Liver (tissue), 3 donors: ENCODE results near the gene PDE4B.

ENCODE experiments used
- GABPA ChIP-seq, 2 donors: IDR thresholded peaks in 1 of 2; conservative IDR thresholded peaks in 1 of 2; 2 replicates each; pipeline ENCODE4 v1.6.1; 2016; ENCODE audit warnings: antibody characterized with exemption in 2 of 2, mild to moderate bottlenecking in 1 of 2, moderate library complexity in 1 of 2
- HNF4A ChIP-seq, 2 donors: conservative IDR thresholded peaks; 2 replicates each; pipeline ENCODE4 v1.6.1; 2016; ENCODE audit warnings: antibody characterized with exemption in 2 of 2, mild to moderate bottlenecking in 2 of 2
- JUND ChIP-seq, 2 donors: IDR thresholded peaks; 2 replicates each; pipeline ENCODE4 v1.6.1; 2016; ENCODE audit warnings: antibody characterized with exemption in 2 of 2
- RAD21 ChIP-seq, 2 donors: IDR thresholded peaks; 2 replicates each; pipeline ENCODE4 v1.6.1; 2016; ENCODE audit warnings: antibody characterized with exemption in 2 of 2, mild to moderate bottlenecking in 2 of 2
- SP1 ChIP-seq: IDR thresholded peaks from 2 replicates; pipeline ENCODE4 v1.6.1; 2018; ENCODE audit warnings: antibody characterized with exemption, mild to moderate bottlenecking
- TAF1 ChIP-seq: conservative IDR thresholded peaks from 2 replicates; pipeline ENCODE4 v1.6.1; 2016; ENCODE audit warnings: antibody characterized with exemption, mild to moderate bottlenecking
- TF ChIP-seq, protein P1 (sequence below): fragments of 150-350 bp; IDR thresholded peaks from 2 replicates; pipeline ENCODE4 v1.5.1; 2017; ENCODE audit warnings: improper control_type of control experiment, low read depth, low read length; ENCODE audit not compliant: missing input control
- TF ChIP-seq, protein P2 (sequence below): IDR thresholded peaks from 2 replicates; pipeline ENCODE4 v1.6.1; 2016; ENCODE audit warnings: antibody characterized with exemption
- TF ChIP-seq, protein P3 (sequence below): IDR thresholded peaks from 2 replicates; pipeline ENCODE4 v1.6.1; 2016; ENCODE audit warnings: antibody characterized with exemption, mild to moderate bottlenecking
- TF ChIP-seq, protein P4 (sequence below): IDR thresholded peaks from 2 replicates; pipeline ENCODE4 v1.6.1; 2016; ENCODE audit warnings: antibody characterized with exemption
- donor health status: healthy.
- donor health status: healthy.

DNA sequence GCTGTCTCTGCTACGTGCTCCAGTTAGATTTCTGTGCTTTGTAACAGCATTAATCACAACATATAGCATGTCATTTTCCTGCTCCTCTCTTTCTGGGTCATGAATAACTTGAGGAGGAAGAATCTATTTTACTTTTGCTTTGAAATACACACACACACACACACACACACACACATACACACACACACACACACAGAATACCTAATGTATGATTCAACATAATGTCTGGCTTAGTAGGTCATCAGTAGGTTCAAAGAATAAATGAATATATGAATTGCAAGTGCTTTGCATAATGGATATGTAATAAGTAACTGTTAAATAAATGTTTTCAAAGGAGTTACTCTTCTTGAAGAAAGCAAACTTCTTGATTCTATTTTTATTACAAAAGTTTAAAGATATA lies 249.0 kb downstream of the PDE4B start:
- no peak for TF ChIP-seq RAD21 (IDR thresholded peaks at IDR 0.05)
- TF ChIP-seq TAF1 = no peak
- TF ChIP-seq, protein P1, sequence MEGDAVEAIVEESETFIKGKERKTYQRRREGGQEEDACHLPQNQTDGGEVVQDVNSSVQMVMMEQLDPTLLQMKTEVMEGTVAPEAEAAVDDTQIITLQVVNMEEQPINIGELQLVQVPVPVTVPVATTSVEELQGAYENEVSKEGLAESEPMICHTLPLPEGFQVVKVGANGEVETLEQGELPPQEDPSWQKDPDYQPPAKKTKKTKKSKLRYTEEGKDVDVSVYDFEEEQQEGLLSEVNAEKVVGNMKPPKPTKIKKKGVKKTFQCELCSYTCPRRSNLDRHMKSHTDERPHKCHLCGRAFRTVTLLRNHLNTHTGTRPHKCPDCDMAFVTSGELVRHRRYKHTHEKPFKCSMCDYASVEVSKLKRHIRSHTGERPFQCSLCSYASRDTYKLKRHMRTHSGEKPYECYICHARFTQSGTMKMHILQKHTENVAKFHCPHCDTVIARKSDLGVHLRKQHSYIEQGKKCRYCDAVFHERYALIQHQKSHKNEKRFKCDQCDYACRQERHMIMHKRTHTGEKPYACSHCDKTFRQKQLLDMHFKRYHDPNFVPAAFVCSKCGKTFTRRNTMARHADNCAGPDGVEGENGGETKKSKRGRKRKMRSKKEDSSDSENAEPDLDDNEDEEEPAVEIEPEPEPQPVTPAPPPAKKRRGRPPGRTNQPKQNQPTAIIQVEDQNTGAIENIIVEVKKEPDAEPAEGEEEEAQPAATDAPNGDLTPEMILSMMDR = no peak
- no peak for TF ChIP-seq JUND (IDR thresholded peaks at IDR 0.05)
- TF ChIP-seq, protein P2, sequence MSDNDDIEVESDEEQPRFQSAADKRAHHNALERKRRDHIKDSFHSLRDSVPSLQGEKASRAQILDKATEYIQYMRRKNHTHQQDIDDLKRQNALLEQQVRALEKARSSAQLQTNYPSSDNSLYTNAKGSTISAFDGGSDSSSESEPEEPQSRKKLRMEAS = no peak
- TF ChIP-seq HNF4A (conservative IDR thresholded peaks at IDR 0.05) = no peak
- TF ChIP-seq, protein P3, sequence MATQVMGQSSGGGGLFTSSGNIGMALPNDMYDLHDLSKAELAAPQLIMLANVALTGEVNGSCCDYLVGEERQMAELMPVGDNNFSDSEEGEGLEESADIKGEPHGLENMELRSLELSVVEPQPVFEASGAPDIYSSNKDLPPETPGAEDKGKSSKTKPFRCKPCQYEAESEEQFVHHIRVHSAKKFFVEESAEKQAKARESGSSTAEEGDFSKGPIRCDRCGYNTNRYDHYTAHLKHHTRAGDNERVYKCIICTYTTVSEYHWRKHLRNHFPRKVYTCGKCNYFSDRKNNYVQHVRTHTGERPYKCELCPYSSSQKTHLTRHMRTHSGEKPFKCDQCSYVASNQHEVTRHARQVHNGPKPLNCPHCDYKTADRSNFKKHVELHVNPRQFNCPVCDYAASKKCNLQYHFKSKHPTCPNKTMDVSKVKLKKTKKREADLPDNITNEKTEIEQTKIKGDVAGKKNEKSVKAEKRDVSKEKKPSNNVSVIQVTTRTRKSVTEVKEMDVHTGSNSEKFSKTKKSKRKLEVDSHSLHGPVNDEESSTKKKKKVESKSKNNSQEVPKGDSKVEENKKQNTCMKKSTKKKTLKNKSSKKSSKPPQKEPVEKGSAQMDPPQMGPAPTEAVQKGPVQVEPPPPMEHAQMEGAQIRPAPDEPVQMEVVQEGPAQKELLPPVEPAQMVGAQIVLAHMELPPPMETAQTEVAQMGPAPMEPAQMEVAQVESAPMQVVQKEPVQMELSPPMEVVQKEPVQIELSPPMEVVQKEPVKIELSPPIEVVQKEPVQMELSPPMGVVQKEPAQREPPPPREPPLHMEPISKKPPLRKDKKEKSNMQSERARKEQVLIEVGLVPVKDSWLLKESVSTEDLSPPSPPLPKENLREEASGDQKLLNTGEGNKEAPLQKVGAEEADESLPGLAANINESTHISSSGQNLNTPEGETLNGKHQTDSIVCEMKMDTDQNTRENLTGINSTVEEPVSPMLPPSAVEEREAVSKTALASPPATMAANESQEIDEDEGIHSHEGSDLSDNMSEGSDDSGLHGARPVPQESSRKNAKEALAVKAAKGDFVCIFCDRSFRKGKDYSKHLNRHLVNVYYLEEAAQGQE = no peak
- TF ChIP-seq GABPA (IDR thresholded peaks at IDR 0.05 in 1 of 2, conservative IDR thresholded peaks at IDR 0.05 in 1 of 2) = no peak
- no peak for TF ChIP-seq SP1
- TF ChIP-seq, protein P4, sequence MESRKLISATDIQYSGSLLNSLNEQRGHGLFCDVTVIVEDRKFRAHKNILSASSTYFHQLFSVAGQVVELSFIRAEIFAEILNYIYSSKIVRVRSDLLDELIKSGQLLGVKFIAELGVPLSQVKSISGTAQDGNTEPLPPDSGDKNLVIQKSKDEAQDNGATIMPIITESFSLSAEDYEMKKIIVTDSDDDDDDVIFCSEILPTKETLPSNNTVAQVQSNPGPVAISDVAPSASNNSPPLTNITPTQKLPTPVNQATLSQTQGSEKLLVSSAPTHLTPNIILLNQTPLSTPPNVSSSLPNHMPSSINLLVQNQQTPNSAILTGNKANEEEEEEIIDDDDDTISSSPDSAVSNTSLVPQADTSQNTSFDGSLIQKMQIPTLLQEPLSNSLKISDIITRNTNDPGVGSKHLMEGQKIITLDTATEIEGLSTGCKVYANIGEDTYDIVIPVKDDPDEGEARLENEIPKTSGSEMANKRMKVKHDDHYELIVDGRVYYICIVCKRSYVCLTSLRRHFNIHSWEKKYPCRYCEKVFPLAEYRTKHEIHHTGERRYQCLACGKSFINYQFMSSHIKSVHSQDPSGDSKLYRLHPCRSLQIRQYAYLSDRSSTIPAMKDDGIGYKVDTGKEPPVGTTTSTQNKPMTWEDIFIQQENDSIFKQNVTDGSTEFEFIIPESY = no peak
